ENCODE data around the gene OVOL2. TPM values are rescaled to one million over a fixed set of nuclear protein-coding genes. Genes with fewer than 3 reads are reported as not detected.

OVOL2 gene
- total RNA-seq, 3 donors from 2014 or later = 21.0 to 34.1 TPM; not detected in 1

- Histone ChIP-seq H3K27me3 (no peaks in the 10 kb centered on the region), H3K4me3 (no peak overlapping the region), H3K36me3 (no peaks in the 10 kb centered on the region), H3K4me1 (no peaks in the 10 kb centered on the region), H3K9me3 (no peaks in the 10 kb centered on the region), H3K27ac (peak overlapping the region; percentile 45 to 68)
- TF ChIP-seq POLR2A (IDR thresholded peaks at IDR 0.05) (no peak), POLR2AphosphoS5 (IDR thresholded peaks at IDR 0.05) (no peak)
- TF ChIP-seq, protein P1, sequence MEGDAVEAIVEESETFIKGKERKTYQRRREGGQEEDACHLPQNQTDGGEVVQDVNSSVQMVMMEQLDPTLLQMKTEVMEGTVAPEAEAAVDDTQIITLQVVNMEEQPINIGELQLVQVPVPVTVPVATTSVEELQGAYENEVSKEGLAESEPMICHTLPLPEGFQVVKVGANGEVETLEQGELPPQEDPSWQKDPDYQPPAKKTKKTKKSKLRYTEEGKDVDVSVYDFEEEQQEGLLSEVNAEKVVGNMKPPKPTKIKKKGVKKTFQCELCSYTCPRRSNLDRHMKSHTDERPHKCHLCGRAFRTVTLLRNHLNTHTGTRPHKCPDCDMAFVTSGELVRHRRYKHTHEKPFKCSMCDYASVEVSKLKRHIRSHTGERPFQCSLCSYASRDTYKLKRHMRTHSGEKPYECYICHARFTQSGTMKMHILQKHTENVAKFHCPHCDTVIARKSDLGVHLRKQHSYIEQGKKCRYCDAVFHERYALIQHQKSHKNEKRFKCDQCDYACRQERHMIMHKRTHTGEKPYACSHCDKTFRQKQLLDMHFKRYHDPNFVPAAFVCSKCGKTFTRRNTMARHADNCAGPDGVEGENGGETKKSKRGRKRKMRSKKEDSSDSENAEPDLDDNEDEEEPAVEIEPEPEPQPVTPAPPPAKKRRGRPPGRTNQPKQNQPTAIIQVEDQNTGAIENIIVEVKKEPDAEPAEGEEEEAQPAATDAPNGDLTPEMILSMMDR (IDR thresholded peaks at IDR 0.05) = no peak
- intact Hi-C loops (cut with DNase I; ENCODE audit: low total_unique reads) = no loop called here
- peak in 1 of 2 donors; percentile 29 for DNase-seq (ENCODE audit: low spot score in 2 of 2)
These were observed 50.0 kb downstream of the OVOL2 start for GRCh38 chr20:18007534-18008292.

DNA sequence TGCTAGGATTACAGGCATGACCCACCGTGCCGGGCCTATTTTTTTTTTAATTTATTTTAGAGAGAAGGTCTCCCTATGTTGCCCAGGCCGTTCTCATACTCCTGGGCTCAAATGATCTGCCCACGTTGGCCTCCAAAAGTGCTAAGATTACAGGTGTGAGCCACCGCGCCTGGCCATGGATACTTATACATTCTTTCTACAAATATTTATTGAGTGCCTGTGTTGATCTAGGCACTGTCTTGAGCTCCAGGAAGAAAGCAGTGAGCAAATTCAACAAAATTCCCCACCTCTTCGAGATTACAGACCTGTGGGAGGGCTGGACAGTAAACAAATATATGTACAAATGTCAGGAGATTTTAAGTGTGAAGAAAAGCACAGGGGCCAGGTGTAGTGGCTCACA, 51.0 kb downstream of the OVOL2 start:
- no peaks in the 10 kb centered on the region for H3K27me3 ChIP-seq
- no peaks in the 10 kb centered on the region for H3K36me3 ChIP-seq
- intact Hi-C loops (cut with DNase I; ENCODE audit: low total_unique reads) = no loop called here
- DNase-seq (ENCODE audit: low spot score in 2 of 2) = no peak
- no peak overlapping the region for H3K4me3 ChIP-seq
- no peaks in the 10 kb centered on the region for H3K9me3 ChIP-seq
- peak overlapping the region in 1 of 2 donors; percentile 35 for H3K27ac ChIP-seq
- TF ChIP-seq POLR2AphosphoS5 (IDR thresholded peaks at IDR 0.05) (no peak), POLR2A (IDR thresholded peaks at IDR 0.05) (no peak)
- TF ChIP-seq, protein P1 (IDR thresholded peaks at IDR 0.05) = no peak
- no peaks in the 10 kb centered on the region for H3K4me1 ChIP-seq

DNA sequence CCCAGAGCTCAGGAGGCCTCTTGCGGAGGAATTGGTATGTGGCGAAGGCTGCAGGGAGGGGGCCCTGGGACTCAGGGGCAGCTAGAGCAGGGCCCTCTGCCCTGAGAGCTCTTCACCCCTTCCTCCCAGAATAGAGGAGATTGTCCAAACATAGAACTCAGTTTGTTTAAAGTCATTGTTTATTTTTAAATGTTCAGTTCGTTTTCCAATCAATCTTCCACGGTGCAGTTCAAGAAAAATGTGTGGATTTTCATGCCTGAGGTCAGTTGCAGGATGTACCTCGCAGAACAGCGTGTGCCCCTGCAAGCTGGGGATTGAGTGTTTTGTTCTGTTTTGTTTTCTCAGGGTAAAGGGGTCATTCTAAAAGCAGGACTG, 51.7 kb downstream of the OVOL2 start:
- Histone ChIP-seq H3K4me1 (no peaks in the 10 kb centered on the region), H3K9me3 (no peaks in the 10 kb centered on the region), H3K27me3 (no peaks in the 10 kb centered on the region), H3K4me3 (no peak overlapping the region), H3K27ac (no peak overlapping the region), H3K36me3 (no peaks in the 10 kb centered on the region)
- intact Hi-C loops (cut with DNase I; ENCODE audit: low total_unique reads) = loop anchor here (2.0 kb wide), 1 partner anchor 29 kb away; no protein-coding TSS in a partner anchor
- no peak for DNase-seq (ENCODE audit: low spot score in 2 of 2)
- TF ChIP-seq, protein P1 (IDR thresholded peaks at IDR 0.05) = no peak
- no peak for TF ChIP-seq POLR2A (IDR thresholded peaks at IDR 0.05)
- TF ChIP-seq POLR2AphosphoS5 (IDR thresholded peaks at IDR 0.05) = no peak

DNA sequence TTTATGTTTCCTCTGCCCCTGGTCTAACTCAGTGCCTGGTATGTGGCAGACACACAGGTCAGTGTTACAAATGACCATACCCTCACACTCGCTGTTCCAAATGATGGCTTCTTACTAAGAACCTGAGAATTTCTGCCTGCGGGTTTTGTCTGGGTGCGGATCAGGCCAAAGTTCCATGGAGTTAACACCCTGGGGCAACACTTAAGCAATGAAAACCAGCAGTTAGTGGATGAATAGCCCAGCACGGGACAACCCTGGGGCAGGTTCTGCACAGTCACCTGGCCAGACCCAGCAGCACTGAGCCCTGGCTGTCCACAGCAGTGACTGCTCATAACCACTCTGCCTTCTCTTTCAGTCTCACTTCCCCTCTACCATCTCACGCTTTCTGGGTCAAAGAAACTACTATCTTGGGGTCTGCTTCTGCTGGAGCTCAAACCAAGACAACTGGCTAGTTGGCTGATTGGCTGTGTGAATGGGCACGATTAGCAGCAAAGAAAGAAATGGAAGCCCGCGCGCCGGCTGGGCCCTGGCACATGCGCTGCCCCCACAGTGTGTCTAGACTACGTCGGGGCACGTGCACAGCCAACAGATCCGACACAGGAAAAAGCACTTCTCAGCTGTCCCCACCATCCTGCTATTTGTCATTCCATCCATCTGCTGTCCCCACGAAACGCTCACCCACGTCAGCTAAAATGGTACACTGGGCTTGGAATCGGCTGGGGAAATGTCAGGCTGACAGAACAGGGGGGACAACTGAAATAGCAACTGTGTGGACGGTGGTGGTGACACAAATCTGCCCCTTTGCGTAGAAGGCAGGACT, 52.3 kb downstream of the OVOL2 start:
- no peak for DNase-seq (ENCODE audit: low spot score in 2 of 2)
- H3K4me3 ChIP-seq = no peak overlapping the region
- intact Hi-C loops (cut with DNase I; ENCODE audit: low total_unique reads) = loop anchor here (2.0 kb wide), 1 partner anchor 29 kb away; no protein-coding TSS in a partner anchor
- H3K4me1 ChIP-seq = no peaks in the 10 kb centered on the region
- H3K27me3 ChIP-seq = no peaks in the 10 kb centered on the region
- TF ChIP-seq POLR2AphosphoS5 (IDR thresholded peaks at IDR 0.05) (no peak), POLR2A (IDR thresholded peaks at IDR 0.05) (no peak)
- TF ChIP-seq, protein P1 (IDR thresholded peaks at IDR 0.05) = no peak
- no peaks in the 10 kb centered on the region for H3K9me3 ChIP-seq
- no peak overlapping the region for H3K27ac ChIP-seq
- no peaks in the 10 kb centered on the region for H3K36me3 ChIP-seq
